ENCODE measurements around the gene SOHLH1.

DNA sequence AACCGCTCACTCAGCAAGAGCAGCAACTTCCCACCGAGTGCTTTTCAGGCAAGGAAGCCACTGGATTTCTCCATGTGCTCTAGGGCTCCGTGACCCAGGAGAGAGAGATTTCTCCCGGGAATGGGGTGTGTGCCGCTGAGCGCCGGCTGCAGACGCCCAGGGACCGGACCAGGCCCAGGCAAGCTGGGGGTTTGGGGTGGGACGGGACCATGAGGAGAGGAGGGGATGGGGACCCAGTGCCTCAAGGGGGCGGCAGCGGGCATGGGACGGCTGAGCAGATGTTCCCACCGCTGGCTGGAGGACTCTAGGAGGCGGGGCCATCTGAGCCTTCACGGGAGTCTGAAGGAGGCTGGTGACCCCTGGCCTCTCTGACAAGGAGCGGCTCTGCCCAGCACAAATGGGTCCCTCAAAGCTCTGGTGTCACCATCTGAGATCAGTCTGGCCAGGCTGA is 27.7 kb downstream of the SOHLH1 start:
- TF ChIP-seq, protein P1, sequence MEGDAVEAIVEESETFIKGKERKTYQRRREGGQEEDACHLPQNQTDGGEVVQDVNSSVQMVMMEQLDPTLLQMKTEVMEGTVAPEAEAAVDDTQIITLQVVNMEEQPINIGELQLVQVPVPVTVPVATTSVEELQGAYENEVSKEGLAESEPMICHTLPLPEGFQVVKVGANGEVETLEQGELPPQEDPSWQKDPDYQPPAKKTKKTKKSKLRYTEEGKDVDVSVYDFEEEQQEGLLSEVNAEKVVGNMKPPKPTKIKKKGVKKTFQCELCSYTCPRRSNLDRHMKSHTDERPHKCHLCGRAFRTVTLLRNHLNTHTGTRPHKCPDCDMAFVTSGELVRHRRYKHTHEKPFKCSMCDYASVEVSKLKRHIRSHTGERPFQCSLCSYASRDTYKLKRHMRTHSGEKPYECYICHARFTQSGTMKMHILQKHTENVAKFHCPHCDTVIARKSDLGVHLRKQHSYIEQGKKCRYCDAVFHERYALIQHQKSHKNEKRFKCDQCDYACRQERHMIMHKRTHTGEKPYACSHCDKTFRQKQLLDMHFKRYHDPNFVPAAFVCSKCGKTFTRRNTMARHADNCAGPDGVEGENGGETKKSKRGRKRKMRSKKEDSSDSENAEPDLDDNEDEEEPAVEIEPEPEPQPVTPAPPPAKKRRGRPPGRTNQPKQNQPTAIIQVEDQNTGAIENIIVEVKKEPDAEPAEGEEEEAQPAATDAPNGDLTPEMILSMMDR (IDR thresholded peaks at IDR 0.05; ENCODE audit: low read length), result peak; percentile 21
- TF ChIP-seq EZH2phosphoT487 (IDR thresholded peaks at IDR 0.05; ENCODE audit: low read length) (no peak), EZH2 (optimal IDR thresholded peaks at IDR 0.05; ENCODE audit: low read depth, low read length) (no peak)
